Hematopoietic multipotent progenitor cell (in vitro differentiated cells): ENCODE results near the gene VAMP7. TPM values are rescaled to one million over a fixed set of nuclear protein-coding genes. Genes with fewer than 3 reads are reported as not detected.
"Not testable (repeated sequence)": the region's sequence is repeated elsewhere in the genome, so short reads cannot be mapped to it uniquely, and the experiment has no call there.

Experiments used
- DNase-seq, 3 donors: peaks; one replicate each; pipeline ENCODE4 v3.0.0-alpha.2; 2011 to 2015; ENCODE audit warnings: low read depth in 2 of 3, low spot score in 2 of 3
- total RNA-seq: library from RNA; depleted of rRNA; stranded (reverse); fragments of >200 nt; gene quantifications from one replicate; pipeline ENCODE4 v1.2.3, GENCODE V29; 2012

VAMP7 gene, protein sequence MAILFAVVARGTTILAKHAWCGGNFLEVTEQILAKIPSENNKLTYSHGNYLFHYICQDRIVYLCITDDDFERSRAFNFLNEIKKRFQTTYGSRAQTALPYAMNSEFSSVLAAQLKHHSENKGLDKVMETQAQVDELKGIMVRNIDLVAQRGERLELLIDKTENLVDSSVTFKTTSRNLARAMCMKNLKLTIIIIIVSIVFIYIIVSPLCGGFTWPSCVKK
- 22.4 TPM for total RNA-seq

DNA sequence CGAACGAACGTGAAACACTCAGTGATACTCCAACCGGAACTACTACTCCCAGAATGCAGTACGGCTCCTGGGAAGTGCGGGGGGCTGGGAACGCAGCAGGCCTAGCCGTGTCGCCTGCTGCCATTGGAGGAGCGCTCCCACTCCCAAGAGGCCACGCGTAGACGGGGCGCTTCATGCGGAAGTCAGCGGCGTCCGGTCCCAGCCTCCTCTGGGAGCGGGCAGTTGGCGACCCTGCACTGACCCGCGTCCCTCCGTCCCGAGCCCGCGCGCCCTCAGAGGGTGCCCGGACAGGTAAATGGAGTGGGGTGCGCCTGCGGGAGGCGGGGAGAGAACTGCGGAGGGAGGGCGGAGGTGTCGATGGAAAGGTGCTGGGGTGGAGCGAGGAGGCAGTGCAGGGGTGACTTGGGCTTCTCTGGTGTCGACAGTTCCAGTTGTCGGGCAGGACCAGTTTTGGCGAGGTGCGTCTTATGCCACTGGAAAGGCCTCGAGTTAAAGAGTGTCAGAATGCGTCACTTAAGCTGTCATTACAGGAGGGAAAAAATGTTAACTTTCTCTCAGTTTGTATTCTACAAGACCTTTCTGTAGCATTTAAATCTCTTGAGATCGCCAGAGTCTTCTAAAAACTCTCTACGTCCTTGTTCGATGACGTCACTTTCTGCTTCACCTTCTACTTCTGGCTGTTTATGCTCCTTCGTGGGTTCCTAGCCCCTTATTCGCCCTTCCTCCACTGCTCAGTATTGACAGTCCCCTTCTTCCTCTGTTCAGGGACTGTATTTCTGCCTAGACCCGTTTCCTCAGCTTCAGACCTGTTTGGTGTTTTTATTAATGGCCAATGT is at the start of gene VAMP7:
Gene VAMP7 (plus strand): TSS at position 188 of the 836 bp plus-strand sequence. CDS start 8,122 bp downstream, outside the sequence.
- DNase-seq = peak; percentile 42 to 89 (median 84)

DNA sequence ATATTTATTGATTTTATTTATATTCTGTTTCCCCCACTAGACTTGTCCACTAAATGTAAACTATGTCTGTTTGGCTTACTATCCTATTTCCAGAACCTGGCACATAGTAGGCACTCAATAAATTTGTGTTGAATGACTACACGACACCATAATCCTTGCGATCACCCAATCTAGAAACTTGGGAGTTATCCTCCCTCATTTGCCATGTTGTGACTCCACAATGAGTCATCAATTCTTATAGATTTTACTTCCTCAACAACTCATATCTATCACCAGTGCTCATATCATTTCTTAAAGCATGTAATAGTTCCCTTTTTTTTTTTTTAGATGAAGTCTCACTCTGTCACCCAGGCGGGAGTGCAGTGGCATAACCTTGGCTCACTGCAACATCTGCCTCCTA is 39.9 kb upstream of the VAMP7 start:
- DNase-seq = peak in 2 of 3 donors; percentile 4 to 36

DNA sequence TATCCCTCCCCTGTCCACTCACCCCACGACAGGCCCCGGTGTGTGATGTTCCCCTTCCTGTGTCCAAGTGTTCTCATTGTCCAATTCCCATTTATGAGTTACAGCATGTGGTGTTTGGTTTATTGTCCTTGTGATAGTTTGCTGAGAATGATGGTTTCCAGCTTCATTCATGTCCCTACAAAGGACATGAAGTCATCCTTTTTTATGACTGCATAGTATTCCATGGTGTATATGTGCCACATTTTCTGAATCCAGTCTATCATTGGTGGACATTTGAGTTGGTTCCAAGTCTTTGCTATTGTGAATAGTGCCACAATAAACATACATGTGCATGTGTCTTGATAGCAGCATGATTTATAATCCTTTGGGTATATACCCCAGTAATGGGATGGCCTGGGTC is 29.4 kb upstream of the VAMP7 start:
- not testable (repeated sequence) for DNase-seq

DNA sequence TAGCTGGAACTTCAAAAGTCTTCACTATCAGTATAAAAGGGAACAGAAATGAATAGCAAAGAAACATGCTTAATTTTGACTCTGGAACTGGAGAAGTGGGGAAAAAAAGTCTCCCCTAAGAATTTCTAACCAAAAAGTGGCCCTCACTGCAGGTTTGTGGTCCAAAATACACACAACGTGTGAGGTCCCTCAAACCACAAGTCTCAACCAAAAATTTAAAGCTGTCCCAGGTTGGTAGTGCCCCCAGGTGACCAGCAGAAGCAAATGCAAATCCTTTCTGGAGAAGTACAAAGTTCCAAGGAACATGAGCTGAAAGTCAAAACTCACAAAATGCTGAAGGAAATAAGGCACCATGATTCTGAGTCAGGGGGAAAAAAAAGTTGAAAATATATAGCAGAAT is 23.6 kb upstream of the VAMP7 start:
- peak in 1 of 3 donors; percentile 2 for DNase-seq

DNA sequence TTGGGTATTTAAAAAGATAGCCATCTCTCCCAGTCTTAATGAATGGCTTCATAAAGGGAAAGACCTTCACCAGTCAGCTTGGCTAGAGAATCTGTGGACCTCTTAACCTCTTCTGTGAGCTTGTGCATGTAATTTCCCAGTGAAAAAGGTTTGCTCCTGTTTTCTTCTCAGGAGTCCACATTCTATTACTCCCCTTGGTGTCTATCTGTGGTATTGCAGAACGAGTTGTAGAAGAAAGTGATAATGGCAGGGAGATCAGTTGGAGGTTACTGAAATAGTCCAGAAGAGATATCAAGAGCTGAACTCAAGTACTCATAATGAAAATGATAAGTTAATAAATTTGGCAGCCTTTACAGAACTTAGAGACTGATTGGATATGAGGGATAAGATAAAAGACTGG is 16.5 kb upstream of the VAMP7 start:
- DNase-seq = no peak

DNA sequence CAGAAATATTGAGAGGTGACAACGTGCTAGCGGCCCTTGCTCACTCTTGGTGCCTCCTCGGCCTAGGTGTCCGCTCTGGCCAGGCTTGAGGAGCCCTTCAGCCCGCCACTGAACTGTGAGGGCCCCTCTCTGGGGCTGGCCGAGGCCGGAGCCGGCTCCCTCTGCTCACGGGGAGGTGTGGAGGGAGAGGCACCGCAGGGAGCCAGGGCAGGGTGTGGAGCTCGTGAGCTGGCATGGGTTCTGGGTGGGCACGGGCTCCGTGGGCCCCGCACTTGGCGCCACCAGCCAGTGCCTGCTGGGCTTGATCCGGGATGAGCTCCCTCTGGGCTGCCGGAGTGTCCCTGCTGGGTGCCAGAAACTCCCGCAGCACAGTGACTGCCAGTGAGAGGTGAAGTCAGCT is 16.0 kb upstream of the VAMP7 start:
- no peak for DNase-seq

DNA sequence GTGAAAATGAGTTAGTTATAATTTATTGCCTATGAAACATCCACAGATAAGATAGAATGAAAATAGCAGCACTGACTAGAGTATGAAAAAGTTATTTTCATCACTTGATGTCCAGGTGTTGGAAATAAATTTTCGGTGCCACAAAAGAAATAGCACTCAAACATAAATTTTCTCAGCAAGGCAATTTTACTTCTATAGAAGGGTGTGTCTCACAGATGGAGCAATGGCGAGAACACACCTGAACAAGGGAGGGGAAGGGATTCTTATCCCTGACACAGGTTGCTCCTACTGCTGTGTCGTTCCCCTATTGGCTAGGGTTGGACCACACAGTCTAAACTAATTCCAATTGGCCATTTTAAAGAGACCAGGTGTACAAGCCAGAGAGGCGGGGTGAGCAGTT is 13.3 kb upstream of the VAMP7 start:
- no peak for DNase-seq

DNA sequence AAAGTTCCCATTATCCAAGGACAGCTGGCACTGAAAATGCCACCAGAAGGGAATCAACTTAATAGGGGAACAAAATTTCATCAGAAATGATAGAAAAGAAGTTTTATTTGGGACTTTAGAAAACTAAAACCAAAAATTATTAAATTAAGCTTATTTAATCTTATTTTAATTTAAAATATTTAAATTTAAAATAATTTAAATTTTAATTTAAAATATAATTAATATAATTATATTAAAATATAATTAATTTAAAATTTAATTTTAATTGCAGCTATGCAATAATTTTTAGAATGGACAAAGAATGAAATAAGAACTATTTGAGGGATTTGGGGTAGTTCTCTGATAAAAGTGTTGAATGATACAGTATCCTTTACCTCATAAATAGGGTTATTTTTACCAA is 10.2 kb upstream of the VAMP7 start:
- DNase-seq = no peak

DNA sequence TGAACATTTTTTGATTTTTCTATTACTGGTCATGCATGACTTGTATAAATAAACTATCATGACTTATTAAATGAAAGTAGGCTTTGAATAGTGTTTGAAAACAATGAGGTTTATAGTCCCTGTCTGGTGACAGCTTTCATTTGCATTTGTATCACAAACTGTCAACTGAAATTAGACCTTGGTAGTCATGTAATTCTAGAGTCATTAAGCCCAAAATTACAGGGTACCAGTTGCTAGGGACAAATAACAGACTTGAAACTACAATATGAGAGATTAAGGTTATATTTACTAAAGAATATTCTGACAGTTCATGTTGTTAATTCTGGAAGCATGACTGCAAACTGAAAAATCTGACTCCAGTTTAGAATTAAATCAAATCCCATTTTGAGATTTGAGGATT is 9.2 kb upstream of the VAMP7 start:
- DNase-seq = no peak

DNA sequence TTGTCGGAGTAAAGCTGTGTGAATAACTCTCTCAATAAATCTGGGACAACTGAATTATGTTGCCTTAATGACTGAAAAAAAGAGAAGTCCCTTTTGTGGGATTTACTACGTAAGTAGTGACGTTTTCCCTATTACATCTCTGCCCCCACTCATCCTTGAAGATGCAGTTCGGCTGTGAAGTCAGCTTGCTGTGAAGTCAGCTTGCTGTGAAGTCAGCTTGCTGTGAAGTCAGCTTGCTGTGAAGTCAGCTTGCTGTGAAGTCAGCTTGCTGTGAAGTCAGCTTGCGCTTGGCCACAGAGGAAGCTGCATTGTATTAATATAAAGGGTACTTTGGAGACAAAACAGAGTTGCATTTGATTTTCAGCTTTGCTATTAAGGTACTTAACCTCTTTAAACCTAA is 8.0 kb upstream of the VAMP7 start:
- no peak for DNase-seq

DNA sequence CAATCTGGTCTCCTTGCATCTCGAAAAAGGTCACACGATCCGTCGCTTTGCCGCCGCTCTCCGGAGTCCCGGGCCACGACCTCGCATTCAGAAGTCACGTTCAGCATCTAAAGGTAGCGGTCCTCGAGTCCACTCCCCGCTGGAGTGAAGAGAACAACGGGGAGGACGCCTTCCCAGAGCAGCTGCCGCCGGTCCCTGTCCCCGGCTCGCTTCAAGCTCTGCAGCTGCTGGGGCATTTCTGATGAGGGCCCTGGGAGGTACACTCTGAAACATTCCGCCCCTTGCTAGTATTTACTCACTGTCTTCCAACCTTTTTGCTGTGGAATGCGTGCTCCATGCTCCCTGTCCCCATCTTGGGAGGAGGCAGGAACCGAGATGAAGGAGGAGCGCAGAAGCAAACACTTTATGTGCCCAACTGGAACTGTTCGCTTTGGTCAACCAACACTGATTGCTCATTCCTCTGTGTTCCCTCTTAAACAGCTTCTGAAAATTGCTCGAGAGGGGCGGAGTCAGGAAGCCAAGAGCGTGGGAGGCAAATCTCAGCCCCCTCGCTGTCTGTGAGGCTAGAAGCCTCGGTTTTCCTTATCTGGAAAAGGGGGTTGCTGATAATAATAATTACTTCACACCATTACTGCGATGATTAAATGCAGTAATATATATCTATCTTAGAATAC is 6.4 kb upstream of the VAMP7 start:
- no peak for DNase-seq

DNA sequence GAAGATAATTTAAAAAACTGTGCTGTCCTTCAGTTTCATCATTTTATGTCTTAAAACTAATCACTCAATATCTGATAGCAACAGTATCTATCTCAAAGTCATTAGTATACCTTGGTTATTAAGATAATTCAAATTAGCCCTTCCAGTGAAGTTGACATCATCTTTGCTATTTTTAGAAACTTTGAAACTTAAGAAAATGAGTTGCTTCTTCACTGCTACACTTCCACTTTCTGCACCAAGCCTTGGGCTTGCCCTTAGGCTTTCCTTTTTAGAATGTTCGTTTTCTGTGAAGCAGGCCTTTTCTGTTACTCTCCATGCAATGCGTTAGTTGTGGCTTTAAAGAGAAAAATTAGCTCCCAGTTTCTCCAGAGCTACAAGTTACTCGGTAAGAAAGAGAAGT is 4.4 kb upstream of the VAMP7 start:
- DNase-seq = no peak

DNA sequence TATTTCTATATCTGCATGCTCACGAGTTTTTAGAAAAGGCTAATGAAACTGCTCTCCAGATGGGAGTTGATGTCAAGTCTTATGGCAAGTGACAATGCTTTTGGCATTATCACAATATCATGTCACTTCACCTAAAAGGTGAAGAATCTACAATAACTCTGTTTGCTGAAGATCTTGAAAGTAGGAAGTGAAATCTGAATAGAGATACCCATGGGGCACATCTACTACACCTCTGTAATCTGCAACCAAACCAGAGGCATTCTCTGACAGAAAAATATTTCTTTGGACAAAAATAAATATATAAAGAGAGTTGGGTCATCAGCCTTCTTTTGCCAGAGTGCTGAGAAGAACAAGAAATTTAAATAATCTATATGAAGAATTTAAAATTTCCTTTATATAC is 3.9 kb upstream of the VAMP7 start:
- DNase-seq = no peak

DNA sequence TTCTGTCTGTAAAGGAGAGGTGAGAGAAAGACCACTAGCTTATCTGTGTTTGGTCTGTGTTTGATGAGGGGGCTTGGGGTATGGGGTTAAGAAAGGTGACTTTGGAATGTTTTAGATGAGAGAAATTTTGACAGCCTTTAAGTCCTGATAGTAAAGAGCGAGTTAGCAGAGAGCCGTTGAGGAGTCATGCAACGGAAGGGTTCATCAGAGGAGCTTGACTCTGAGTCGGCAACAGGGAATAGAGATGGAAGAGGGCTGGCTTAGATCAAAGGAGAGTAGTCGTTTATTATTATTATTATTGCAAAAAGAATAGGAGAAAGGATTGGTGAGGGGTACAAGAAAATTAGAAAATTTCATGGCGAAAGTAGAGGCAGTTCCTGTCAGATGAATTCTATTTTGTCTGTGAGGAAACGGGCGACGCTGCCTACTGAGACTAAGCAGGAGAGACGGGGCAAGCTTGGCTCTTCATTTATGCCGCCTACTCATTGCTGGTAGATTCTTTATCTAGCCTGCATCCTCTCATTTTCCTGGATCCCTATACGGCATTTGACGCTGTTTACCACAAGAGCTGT is 473 bp upstream of the VAMP7 start:
- no peak for DNase-seq

DNA sequence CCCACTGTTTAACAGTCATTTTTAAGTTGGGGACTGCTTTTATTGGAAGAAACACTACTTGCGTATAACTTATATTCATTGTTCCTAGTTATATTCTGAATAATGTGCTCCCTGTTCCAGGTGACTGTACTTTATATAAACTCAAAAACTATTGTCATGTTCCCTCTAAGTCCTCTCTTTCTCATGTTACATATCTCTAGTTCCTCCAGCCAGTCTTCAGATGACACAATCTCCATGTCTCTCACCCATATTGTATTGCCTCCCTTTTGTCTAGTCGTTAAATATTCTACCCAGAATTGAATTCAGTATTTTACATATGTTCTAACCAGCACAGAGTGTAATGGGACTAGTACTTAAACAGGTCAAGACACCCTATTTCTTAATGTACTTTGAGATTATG is 5.3 kb downstream of the VAMP7 start:
- DNase-seq = no peak

DNA sequence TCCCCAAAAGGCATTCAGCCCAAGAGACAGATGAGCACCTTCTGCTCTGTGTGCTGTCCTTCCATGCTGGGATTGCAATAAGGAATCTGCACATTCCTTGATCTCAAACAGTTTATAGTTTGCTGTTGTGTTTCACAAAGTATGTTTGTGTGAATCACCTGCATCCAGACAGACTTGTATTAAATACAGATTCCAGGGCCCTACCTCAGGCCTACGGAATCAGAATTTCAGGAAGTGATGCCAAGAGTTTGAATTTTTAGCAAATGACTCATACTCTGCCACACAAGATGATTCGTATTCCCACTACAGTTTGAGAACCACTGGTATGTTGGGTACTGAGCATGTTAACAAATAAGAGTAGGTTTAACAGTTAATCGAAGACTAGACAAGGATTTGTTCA is 7.0 kb downstream of the VAMP7 start:
- peak in 2 of 3 donors; percentile 21 to 28 for DNase-seq

DNA sequence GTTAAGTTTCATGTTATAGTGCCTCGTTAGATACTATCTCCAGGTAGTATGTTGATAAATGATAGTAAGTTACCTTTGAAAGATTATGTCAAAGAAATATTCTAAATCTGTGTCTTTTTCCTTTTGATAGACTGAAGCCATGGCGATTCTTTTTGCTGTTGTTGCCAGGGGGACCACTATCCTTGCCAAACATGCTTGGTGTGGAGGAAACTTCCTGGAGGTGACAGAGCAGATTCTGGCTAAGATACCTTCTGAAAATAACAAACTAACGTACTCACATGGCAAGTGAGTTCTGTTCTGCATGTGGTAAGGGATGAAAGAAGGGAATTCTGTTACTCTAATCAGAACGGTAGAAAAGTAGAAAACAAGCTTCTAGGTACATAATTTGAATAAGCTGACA is 8.2 kb downstream of the VAMP7 start:
- DNase-seq = peak in 2 of 3 donors; percentile 27 to 63

DNA sequence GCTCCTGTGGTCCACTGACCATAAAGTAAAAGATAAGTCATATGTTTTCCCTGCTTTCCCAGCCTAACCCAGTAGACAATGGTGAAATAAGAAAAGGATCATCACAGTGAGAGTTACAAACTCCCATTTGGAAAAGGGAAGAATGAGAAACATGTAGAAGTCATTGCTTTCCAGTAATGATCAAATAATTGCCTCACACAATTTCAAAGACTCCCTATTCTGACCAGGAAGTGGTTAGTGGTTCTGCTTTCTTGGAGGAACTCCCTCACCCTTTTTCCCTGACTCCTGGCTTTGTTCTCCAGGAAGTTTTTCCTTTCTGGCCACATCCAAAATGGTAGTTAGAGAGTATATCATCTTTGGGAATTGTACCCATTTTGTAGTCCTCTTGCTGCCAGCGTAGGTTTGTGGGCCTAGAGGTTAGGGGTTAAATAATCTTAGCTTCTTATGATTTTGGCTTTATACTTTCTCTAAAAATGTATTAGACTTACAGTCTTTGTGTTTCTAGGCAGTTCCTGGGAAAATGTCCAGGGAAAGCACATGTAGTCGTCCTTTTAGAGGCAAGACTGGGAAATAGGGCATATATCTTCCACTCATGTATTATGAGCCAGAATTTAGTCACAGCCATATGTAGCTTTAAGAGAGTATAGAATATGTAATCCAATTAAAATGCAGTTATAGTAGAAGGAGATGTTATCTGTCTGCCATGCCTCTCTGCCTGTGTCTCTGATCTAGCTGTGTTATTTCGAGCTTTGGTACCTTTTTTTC is 10.5 kb downstream of the VAMP7 start:
- no peak for DNase-seq

DNA sequence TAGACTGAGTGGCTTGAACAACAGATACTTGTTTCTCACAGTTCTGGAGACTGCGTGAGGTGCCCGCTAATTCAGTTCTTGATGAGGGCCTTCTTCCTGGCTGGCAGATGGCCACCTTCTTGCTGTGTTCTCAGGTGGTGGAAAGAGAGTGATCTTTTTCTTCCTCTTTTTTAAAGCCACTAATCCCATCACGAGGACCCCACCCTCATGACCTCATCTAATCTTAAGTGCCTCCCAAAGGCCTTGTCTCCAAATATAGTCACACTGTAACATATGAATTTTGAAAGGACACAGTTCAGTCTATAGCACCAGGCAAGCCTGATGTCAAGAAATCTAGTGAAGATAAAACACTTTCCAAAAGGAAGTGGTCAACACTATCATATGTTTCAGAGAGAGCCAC is 12.4 kb downstream of the VAMP7 start:
- DNase-seq = no peak

DNA sequence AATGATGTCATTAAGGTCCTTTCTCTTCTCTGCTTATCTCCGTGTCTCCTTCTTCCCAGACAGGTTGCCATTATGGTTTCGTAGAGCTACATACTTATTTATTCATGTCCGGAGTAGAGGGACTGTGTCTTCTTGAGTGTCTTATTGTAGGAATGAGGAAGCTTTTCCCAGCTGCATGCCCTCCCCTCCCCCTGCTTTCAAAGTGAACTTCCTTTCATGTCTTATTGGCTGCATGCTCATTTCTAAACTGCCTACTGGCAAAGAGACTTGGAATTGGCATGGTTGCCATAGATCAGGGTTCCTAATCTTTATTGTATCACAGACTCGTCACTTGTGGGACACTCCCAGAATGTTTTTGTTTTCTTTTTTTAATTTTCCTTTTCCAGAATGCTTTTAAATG is 15.4 kb downstream of the VAMP7 start:
- DNase-seq = no peak

DNA sequence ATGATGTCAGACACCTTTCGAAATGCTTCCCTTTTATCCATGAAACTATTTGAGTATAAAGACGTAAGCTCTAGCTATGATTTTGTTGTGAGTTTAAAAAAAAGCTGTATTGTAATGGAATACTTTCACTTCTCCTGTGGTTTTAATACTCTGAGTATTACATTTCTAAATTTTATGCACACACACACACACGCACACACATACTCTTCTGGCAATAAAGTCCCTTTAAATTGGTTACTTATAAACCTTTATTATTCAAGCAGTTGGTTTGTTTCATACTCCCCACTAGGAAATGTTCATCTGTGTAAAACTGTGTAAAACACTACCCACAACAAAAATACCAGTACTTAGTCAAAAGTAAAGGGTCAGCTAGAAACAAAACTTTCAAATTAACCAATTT is 18.2 kb downstream of the VAMP7 start:
- no peak for DNase-seq
